DMS53 treated with DMSO at 0.1 percent for 48 hours (cell line): Measurements from ENCODE around the gene C1orf105.

Experiments used
- DNase-seq: peaks from one replicate; lab custom pipeline; 2025; ENCODE audit not compliant: unreplicated experiment; lab: John Stamatoyannopoulos, UW

Gene C1orf105

GRCh38 chr1:172455451-172455850, 35.0 kb downstream of the C1orf105 start:
- DNase-seq, result no peak

- no peak for DNase-seq
Measured at GRCh38 chr1:172456344-172456769, 35.9 kb downstream of the C1orf105 start.

- DNase-seq, result no peak
Measured at GRCh38 chr1:172457479-172458130, 37.1 kb downstream of the C1orf105 start.

DNA sequence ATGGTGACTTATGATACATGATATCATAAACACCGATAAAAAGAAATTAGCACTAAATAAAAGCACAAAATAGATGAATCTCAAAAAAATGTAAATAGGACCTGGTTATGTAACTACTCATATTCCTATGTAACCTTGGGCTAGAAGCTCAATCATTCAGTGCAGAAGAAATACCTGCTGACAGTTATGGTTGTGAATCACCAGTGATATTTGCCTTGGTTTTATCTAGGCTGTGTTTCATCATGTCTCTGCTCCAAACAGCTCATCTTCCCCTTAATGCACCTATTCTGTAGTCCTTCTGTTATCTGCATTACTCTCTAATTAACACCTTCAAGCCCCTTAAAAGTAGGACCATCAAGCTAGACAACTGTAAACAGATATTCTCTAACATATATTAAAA, 39.7 kb downstream of the C1orf105 start:
- DNase-seq, result peak; percentile 53

GRCh38 chr1:172460887-172461315, 40.4 kb downstream of the C1orf105 start:
- no peak for DNase-seq

DNA sequence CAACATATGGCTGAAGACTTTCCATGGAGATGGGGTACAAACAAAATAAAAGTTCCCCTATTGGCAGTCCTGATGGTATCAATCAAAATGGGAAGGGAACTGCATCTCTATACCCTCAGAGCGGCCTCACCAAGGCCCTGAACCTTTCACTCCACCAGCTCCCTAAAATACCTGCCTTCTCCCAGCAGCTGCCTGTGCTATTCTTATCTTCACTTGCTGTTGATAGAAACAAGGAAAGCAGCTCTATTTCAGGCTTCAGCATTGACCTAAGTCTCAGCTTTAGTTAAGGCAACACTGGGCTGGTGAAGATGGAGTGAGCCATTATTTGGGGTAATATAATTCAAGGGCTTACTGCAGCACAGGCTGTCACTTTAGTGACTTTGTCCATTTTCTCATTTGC, 45.1 kb downstream of the C1orf105 start:
- no peak for DNase-seq

- peak; percentile 48 for DNase-seq
Measured at GRCh38 chr1:172466795-172467407, 46.4 kb downstream of the C1orf105 start.

DNA sequence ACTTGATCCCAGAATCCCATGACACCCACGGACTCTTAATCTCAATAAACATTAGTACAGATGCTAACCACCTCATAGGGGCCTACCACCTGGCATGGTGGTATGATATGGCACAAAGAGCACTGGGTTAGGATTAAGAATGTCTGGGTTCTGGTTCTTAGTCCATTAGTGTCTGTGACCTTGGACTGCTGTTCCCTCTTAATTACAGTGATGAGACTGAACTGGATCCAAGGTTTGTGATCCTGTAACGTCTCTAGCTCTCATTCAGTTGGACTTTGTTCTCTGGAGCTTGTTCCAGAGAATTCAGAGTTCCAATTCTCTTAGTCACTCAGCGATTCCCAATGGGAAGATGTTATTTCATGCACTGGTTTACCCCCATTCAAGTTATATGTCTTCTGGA, 47.0 kb downstream of the C1orf105 start:
- DNase-seq, result no peak

DNA sequence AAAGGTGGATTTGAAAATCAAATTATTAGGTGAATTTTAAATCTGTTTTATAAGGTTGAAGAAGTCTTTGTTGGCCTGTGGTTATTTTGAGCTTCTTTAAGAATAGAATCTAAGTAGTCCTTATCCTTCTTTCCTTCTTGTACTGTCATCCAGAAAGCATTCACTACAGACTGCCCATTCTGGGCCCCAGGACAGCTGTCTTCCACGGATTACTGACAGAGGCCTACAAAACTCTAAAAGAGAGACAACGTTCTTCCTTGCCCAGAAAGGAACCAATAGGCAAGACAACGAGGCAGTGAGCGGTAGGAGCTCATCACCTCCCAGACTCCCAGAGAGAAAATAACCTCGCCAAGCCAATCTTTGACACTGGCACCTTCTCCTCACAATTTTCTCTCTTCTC, 47.8 kb downstream of the C1orf105 start:
- DNase-seq, result no peak

- DNase-seq, result no peak
Measured at GRCh38 chr1:172469717-172470116, 49.2 kb downstream of the C1orf105 start.

- peak; percentile 75 for DNase-seq
Measured at GRCh38 chr1:172470149-172470548, 49.7 kb downstream of the C1orf105 start.

DNA sequence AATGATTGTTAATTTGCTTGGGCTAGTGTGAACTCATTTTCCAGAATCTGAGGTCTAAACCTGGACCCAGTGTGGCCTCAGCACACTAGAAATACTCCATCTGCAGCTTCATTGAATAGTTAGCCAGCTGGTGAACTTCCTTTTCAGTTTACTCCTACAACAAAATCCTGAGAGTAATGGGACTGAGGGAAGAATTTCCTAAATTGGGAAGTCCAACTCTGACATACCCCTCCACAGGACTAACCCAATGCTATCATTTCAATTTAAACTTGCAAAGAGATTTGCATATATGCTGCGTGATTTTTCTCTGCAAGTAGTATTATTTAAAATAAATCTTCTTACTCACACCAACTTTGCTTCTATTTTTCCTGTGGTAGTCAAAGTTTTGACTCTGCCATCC, 51.2 kb downstream of the C1orf105 start:
- DNase-seq, result no peak

DNA sequence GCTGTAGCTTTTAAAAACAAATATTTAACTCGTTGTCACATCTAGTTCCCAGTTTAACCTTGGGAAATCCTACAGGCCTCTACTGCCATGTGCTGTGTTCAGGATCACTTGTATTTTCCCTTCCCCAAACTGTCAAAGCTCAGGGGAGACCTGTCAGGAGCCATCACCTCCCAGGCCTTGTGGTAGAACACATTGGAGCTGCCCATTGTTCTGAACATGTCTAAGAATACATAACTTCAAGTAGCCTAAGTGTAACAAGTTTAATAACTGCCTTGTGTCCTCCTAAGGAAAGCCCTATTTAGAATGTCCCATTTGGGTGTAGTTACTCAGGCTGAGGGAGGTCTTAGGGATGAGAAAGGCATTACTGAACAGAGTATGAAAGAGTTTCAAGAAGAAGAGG, 52.0 kb downstream of the C1orf105 start:
- no peak for DNase-seq

DNA sequence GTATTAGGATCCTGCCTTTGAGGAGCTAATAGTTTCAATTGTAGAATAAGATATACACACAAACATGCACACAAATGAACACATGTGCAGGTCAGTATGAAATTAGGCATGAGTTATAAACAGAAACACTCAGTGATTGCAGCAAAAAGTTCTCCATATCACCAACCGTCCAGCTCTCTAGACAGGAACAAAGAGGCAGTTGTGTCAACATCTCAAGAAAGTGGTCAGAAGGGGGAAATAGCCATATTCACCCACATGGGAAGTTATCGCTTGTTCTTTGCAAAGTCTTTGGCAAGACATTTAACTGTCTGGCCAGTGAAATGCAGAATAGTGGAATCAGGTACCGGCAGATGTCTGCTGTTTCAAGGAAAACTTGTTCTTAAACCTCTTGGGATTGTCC, 52.8 kb downstream of the C1orf105 start:
- DNase-seq, result no peak

GRCh38 chr1:172473842-172474241, 53.4 kb downstream of the C1orf105 start:
- no peak for DNase-seq

- DNase-seq, result no peak
Measured at GRCh38 chr1:172476218-172476811, 55.8 kb downstream of the C1orf105 start.

DNA sequence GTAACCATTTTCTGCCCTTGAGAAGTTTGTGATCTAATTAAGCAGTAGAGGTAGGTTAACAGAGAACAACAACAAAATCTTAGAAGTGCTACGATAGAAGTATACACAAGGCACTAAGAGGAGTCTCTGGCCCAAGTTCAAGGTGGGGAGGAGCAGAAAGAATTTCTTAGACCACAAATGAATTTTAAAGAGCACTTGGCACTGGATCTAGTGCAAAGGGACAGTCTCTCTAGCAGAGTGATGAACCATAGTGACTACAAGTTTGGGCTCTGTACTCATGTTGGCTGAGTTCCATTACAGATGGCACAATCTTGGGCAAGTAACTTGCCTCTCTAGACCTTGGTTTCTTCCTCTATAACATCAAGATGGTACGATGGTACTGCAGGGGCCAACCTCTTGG, 56.7 kb downstream of the C1orf105 start:
- no peak for DNase-seq

- DNase-seq, result no peak
Measured at GRCh38 chr1:172477741-172478140, 57.3 kb downstream of the C1orf105 start.

DNA sequence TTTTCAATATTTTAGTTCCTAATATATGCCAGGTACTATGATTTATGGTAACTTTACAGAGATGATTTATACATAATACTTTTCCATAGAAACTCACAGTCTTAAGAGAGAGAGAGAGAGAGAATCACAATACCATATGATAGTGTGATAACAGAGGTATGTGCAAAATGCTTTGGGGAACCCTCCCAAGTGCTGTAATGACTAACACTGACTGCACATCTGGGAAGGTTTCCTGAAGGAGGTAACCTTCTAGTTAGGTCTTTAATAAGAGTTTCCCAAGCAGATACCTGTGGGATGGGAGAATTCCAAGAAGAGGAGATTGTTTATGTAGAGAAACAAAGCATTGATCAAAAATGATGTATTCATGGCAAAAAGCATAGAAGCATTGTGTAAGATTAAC, 58.0 kb downstream of the C1orf105 start:
- no peak for DNase-seq

GRCh38 chr1:172480431-172480830, 59.9 kb downstream of the C1orf105 start:
- DNase-seq, result no peak

GRCh38 chr1:172482044-172482443, 61.6 kb downstream of the C1orf105 start:
- DNase-seq, result no peak

GRCh38 chr1:172483448-172483847, 63.0 kb downstream of the C1orf105 start:
- DNase-seq, result peak; percentile 19
